Large intestine (tissue), 3 donors: ENCODE measurements around the gene TCF4. TPM values are rescaled to one million over a fixed set of nuclear protein-coding genes. Genes with fewer than 3 reads are reported as not detected.

Source experiments
- DNase-seq, 2 donors: peaks; one replicate each; pipeline versions ENCODE4 v3.0.0 to v3.0.0-alpha.2; 2013
- H3K27ac ChIP-seq: one replicate; pipeline ENCODE4 v1.5.1; 2013; ENCODE audit warnings: low read length
- H3K27me3 ChIP-seq: 2 replicates; pipeline ENCODE4 v1.6.1; 2013; ENCODE audit warnings: low read length; ENCODE audit not compliant: control insufficient read depth, insufficient read depth
- H3K36me3 ChIP-seq: 2 replicates; pipeline ENCODE4 v1.6.1; 2013; ENCODE audit warnings: low read length; ENCODE audit not compliant: control insufficient read depth, insufficient read depth
- H3K4me1 ChIP-seq: one replicate; pipeline ENCODE4 v1.6.1; 2013; ENCODE audit warnings: low read length; ENCODE audit not compliant: control insufficient read depth, insufficient read depth
- H3K4me3 ChIP-seq: one replicate; pipeline ENCODE4 v1.5.1; 2013; ENCODE audit warnings: low read length
- H3K9me3 ChIP-seq: one replicate; pipeline ENCODE4 v1.6.1; 2013; ENCODE audit warnings: mild to moderate bottlenecking, low read depth, low read length, moderate library complexity; ENCODE audit not compliant: control insufficient read depth
- WGBS: methylation state at CpG from one replicate; pipeline ENCODE4 v1.1.5; 2013; ENCODE audit warnings: low lambda C conversion rate; ENCODE audit not compliant: insufficient coverage; 5-methylcytosine and 5-hydroxymethylcytosine counted together
- polyA plus RNA-seq: library from polyadenylated mRNA; unstranded; fragments of 120-200 nt; gene quantifications from one replicate; pipeline ENCODE4 v1.2.1, GENCODE V29; 2013

The TCF4 gene
- polyA plus RNA-seq, 1 donor: 42.5 TPM

- no peaks in the 10 kb centered on the region for H3K9me3 ChIP-seq
- H3K4me3 ChIP-seq: no peak overlapping the region
- no peak for DNase-seq
- no peaks in the 10 kb centered on the region for H3K36me3 ChIP-seq
- H3K27ac ChIP-seq: peak overlapping the region; percentile 23
- no peaks in the 10 kb centered on the region for H3K27me3 ChIP-seq
- H3K4me1 ChIP-seq: no peaks in the 10 kb centered on the region
- 67% methylated on average over 2 of the region's 5 CpGs for WGBS
These were observed 184.5 kb downstream of the TCF4 start for GRCh38 chr18:55403421-55403949.

DNA sequence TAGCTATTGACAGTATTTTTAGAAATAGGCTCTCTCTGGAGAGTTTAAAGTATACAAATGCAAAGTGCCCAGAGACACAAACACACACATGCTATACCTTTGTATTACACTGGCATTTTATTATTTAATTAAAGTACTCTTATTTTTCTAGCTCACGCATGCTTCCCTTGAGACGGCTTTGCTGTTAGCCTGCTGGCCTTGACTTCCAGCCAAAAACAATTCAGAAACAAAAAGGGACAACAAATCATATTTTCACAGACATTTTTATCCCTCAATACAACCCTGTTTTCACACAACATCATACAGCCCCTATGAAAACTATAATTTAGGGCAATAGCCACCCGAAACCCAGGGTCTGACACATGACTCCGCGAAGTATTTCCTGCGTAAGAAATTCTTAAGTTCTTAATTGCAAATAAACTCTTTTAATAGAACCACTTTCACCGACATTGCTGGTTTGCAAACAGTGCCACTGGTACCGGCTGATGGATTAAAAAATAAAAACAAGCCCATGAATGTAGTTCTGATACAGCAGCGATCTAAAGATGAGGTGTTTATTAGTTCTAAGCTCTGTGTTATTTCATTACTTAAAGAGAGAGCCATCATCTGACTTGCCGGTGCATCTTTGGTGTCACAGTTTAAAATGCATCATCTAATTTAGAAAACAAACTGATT lies 185.1 kb downstream of the TCF4 start:
- Histone ChIP-seq H3K36me3 (no peaks in the 10 kb centered on the region), H3K27me3 (no peaks in the 10 kb centered on the region), H3K4me1 (no peaks in the 10 kb centered on the region), H3K9me3 (no peaks in the 10 kb centered on the region), H3K27ac (peak overlapping the region; percentile 23), H3K4me3 (no peak overlapping the region)
- no peak for DNase-seq
- no CpG with 5 or more reads among the region's 10 CpGs for WGBS

GRCh38 chr18:55401638-55402191 lies 186.3 kb downstream of the TCF4 start:
- WGBS: no CpG with 5 or more reads among the region's 12 CpGs
- Histone ChIP-seq H3K4me3 (peak overlapping the region; percentile 0), H3K36me3 (no peaks in the 10 kb centered on the region), H3K27ac (peak overlapping the region; percentile 41), H3K9me3 (no peaks in the 10 kb centered on the region), H3K27me3 (no peaks in the 10 kb centered on the region), H3K4me1 (no peaks in the 10 kb centered on the region)
- peak; percentile 16 to 42 for DNase-seq

- Histone ChIP-seq H3K4me3 (peak overlapping the region; percentile 0), H3K4me1 (no peaks in the 10 kb centered on the region), H3K27ac (peak overlapping the region; percentile 41), H3K27me3 (no peaks in the 10 kb centered on the region), H3K9me3 (no peaks in the 10 kb centered on the region), H3K36me3 (no peaks in the 10 kb centered on the region)
- 74% methylated on average over 3 of the region's 12 CpGs for WGBS
- no peak for DNase-seq
These were observed 187.1 kb downstream of the TCF4 start for GRCh38 chr18:55400590-55401541.

DNA sequence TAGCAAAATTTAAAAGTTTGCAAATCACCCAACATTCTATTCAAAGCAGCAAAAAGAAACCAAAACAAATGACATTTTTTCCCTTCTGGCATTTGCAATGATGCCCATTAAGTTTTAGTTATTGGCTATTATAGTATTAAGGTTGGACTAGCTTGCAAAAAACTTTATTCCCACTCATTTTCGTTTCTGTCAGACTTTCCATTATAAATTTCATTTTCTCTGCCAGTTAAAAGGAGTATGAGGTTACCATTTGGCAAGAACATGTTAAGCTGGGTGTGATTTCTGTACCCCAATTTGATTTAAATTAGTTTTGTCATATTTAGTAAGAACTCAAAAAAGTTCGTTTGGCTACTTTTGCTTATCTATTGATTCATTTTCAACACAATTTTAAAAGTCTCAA lies 187.9 kb downstream of the TCF4 start:
- H3K4me3 ChIP-seq: no peak overlapping the region

DNA sequence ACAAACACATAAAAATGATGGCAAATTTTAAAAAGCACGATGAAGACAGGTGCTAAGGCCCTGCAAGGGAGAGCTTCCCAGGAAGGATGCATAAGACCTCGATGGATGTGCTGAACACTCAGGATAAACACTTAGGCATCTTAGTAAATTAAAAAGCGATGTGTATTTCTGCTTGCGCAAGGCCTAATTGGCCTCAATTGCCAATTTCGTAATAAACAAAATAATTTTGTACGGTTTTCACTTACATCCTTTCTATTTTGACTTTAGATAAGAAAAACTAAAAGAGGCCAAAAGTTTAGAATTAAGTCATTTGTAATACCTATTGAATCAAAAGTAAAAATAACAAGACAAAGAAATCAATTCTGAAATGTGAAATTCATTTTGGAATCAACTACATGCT lies 189.1 kb downstream of the TCF4 start:
- no peaks in the 10 kb centered on the region for H3K36me3 ChIP-seq
- no peaks in the 10 kb centered on the region for H3K27me3 ChIP-seq
- H3K4me3 ChIP-seq: no peak overlapping the region
- no peak overlapping the region for H3K27ac ChIP-seq
- WGBS: 80% methylated on average over 3 of the region's 6 CpGs
- no peak for DNase-seq
- H3K9me3 ChIP-seq: no peaks in the 10 kb centered on the region
- no peaks in the 10 kb centered on the region for H3K4me1 ChIP-seq

More for the DNA sequence above, 187.9 kb downstream of the TCF4 start:
- no peak overlapping the region for H3K27ac ChIP-seq
- no peaks in the 10 kb centered on the region for H3K9me3 ChIP-seq
- no peaks in the 10 kb centered on the region for H3K36me3 ChIP-seq
- no peaks in the 10 kb centered on the region for H3K27me3 ChIP-seq
- no peaks in the 10 kb centered on the region for H3K4me1 ChIP-seq
- no peak for DNase-seq
- 83% methylated on average over 2 of the region's 2 CpGs for WGBS

- H3K27me3 ChIP-seq: no peaks in the 10 kb centered on the region
- H3K4me1 ChIP-seq: no peaks in the 10 kb centered on the region
- H3K4me3 ChIP-seq: no peak overlapping the region
- no peak for DNase-seq
- no peaks in the 10 kb centered on the region for H3K9me3 ChIP-seq
- H3K27ac ChIP-seq: no peak overlapping the region
- no peaks in the 10 kb centered on the region for H3K36me3 ChIP-seq
- WGBS: 100% methylated on average over 1 of the region's 2 CpGs
These were observed 191.0 kb downstream of the TCF4 start for GRCh38 chr18:55396979-55397378.

DNA sequence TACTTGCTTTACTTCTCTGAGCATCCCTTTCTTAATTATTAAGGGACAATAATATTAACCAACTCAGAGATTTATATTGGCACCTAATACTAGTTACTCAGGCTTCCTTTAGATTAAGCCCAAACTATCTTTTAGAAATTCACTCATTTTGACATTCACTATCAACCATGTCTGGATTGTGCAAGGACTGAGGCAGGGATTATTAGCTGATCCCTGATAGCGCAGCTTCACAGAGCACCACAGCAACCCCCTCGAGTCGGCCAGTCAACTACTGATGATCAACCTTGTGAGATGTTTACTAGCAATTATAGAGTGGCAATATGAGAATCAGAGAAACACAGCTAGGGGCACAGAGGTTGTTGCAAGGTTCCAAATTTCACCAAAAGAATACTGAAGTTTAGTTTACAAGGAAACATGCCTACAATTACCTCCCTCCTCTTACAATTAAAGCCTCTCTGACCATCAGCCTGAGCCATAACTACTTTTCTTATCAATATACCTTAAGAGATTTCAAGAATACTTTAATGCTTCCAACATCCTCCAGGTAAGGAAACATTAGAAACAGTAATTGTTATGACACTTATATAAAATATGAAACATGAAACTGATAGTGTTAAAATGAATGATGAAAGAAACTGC lies 191.6 kb downstream of the TCF4 start:
- H3K27me3 ChIP-seq: no peaks in the 10 kb centered on the region
- no peak overlapping the region for H3K27ac ChIP-seq
- WGBS: no CpG with 5 or more reads among the region's 3 CpGs
- no peak overlapping the region for H3K4me3 ChIP-seq
- no peak for DNase-seq
- no peaks in the 10 kb centered on the region for H3K4me1 ChIP-seq
- no peaks in the 10 kb centered on the region for H3K9me3 ChIP-seq
- no peaks in the 10 kb centered on the region for H3K36me3 ChIP-seq

GRCh38 chr18:55395799-55396198 lies 192.2 kb downstream of the TCF4 start:
- Histone ChIP-seq H3K9me3 (no peaks in the 10 kb centered on the region), H3K36me3 (no peaks in the 10 kb centered on the region), H3K27me3 (no peaks in the 10 kb centered on the region), H3K4me1 (no peaks in the 10 kb centered on the region), H3K27ac (no peak overlapping the region), H3K4me3 (no peak overlapping the region)
- no peak for DNase-seq
- 93% methylated on average over 3 of the region's 6 CpGs for WGBS

DNA sequence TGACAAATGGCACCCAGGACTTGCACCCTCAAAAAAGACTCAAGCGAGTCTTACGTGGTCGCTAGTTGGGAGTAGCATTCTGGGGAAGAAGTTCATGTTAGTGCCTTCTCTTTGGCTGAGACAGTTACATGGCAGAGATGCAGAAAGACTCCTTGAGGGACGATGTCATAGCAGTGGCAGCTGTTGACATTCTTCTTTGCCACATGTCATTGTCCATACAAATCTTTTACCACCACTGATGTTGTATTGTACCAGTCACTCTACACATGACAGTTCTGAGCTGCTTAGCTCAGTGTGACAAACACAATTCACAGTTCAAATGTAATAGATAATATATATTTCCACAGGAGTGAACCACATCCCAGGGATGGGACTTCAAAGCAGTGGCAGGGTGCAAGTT lies 197.1 kb downstream of the TCF4 start:
- Histone ChIP-seq H3K36me3 (no peaks in the 10 kb centered on the region), H3K9me3 (no peaks in the 10 kb centered on the region), H3K4me3 (no peak overlapping the region), H3K27ac (no peak overlapping the region), H3K4me1 (no peaks in the 10 kb centered on the region), H3K27me3 (no peaks in the 10 kb centered on the region)
- DNase-seq: no peak
- no CpG with 5 or more reads among the region's 4 CpGs for WGBS
